ENCODE measurements around the gene MUC5B. TPM values are rescaled to one million over a fixed set of nuclear protein-coding genes. Genes with fewer than 3 reads are reported as not detected.
A peak's percentile ranks its signal among the peaks of the same experiment; 100 is the strongest.

MUC5B gene
- polyA plus RNA-seq, 5 donors = 0.04 to 0.54 (median 0.37) TPM

DNA sequence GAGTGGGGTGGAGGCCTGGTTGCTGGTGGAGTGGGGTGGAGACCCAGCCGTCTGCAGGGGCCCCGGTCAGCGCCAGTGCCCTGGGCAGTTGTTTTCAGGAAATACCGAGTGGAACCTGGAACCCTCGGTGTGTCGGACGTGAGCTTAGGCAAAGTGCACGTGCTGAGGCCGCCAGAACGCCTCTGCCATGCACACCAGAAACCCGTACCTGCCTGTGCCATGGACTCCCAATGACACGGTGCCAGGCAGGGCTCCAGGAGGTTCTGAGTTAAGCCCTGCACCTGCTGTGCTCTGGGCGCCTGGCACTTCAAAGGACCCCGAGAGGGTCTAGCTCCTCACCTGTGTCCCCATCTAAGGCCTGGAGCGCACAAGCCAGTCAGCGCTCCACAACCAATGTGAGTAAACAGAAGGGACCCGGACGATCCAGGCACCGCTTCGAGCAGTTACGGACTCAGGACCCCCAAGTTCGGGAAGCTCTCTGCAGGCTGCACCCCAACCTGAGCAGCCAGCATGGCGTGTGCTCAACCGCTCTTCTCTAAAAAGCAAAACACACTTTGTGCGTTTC lies 74.2 kb downstream of the MUC5B start:
- no peak for DNase-seq

DNA sequence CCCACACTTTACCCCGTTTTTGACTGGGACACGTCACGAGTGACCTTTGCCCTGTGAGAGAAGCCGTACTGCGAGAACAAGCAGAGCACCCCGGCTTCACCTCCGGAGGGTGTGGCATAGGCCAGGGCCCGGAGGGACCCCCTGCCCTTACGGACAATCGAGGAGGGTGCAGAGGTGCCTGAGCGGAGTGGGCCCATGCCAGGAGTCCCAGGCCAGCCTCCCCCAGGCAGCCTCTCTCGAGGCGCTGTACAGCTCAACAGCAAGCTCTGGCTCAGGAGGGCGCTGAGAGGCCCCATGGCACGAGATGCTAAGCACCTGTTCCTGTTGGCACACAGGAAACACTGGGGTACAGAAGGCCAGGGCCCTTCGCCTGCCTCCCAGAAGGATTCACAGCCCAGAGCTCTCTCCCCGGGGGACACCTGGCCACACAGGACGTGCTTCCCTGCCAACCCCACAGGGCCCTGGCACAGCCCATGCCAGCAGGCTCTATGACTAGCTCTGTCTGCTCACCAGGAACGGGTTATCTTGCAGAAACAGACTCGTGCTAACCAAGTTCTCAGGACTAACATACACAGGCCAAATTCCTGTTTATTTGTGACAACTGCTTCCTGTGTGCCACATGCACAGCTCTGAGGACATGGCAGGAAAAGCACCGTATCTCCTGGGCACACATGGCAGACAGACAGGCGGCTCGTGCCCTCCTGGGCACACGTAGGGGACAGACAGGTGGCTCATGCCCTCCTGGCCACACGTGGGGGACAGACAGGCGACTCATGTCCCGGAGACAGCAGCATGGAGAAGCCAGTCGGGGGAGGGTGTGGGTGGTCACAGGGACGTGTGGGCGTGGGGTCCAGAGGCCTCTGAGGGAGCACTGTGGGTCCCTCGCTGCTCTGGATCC lies 75.0 kb downstream of the MUC5B start:
- DNase-seq = no peak

DNA sequence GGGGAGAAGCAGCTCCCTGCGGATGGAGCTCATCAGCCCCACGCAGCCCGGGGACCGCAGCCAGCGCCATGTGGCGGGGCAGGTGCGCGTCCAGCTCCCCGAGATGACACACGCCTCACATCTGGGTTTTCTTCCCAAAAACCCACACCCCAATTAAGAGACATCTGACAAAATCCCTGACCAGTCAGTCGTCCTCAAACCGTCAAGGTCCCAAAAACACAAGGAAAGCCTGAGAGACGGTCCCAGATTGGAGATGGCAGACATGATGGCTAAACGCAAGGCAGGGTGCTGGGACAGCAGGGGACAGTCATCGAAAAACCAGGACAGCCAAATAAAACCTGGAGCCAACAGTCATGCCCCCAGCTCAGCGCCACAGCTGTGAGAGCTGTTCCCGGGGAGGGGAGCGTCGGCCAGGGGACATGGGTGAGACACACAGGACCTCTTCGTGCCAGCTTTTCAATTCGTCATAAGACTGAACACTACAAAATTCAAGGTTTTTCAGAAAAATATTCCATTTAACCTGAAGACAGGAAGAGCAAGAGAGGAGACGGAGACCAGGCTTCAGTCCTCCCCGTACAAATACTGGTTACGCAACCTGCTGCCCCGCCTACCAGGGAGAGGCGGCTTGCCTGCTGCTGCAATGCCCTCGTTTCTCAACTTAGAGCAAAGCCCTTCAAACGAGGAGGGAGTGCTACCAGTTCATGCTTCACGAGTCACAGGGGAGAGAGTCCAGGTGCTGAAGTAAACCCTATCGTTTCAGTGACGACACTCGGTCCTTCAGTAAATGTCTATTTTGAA lies 76.0 kb downstream of the MUC5B start:
- peak; percentile 65 to 75 for DNase-seq

DNA sequence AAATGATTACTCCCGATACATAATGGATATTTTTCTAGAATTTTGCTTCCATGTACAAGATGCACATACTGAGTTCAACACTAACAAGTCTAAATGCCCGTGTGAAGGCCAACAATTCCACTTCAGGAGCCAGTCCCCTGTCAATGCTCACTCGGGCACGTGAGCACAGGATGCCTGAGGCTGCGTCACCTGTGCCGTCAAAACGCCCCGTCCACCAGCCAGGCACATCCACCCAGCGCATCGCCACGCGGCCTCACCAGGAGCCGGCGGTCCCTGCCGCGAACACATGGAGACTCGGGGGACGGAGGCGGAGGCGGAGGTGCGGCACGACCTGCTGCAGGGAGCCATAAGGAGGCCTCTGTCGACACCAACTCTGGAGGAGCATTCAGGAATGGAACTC lies 76.8 kb downstream of the MUC5B start:
- DNase-seq = no peak

DNA sequence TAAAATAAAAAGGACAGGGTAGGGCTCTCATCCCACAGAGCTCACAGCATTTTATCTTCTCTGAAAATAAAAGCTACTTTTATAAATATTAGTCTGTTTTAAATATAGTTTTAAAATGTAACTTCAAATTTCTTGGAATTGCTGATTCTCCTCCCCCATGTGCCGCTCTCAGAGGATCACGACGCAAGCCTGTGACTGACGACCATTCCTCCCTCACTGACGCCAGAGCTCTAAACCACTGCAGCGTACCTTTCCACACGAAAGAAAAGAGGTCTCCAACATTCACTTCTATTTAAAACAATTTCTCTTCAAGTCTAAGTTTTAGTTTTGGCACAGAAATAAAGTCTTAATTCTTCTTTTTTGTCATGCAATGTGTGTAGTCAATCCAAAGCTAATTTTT lies 77.3 kb downstream of the MUC5B start:
- no peak for DNase-seq

DNA sequence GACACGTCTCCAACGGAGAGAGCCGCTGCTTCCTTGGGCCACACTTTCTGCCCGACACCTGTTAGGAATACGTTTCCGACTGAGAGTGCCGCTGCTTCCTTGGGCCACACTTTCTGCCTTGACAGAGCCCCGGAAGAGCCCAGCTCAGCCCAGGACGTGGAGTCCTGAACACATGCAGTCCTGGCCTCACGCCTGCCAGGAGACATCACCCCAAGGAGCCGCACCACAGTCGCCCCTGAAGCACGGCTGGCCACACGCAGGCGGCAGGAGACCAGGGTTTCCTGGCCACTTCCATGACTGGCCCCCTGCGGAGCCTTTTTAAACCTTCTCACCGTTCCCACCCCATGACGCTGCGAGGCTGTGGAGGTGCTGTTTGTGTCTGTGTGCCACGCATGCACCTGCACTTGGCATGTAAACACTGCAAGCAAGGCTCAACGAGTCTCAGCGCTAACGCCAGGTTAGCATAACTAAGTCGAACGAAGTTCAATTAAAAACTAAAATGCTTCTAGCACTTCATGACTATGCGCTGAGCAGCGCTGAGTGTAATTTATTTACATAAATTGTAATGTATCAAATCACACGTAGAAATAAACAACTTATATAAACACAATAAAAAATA lies 77.8 kb downstream of the MUC5B start:
- DNase-seq = no peak

DNA sequence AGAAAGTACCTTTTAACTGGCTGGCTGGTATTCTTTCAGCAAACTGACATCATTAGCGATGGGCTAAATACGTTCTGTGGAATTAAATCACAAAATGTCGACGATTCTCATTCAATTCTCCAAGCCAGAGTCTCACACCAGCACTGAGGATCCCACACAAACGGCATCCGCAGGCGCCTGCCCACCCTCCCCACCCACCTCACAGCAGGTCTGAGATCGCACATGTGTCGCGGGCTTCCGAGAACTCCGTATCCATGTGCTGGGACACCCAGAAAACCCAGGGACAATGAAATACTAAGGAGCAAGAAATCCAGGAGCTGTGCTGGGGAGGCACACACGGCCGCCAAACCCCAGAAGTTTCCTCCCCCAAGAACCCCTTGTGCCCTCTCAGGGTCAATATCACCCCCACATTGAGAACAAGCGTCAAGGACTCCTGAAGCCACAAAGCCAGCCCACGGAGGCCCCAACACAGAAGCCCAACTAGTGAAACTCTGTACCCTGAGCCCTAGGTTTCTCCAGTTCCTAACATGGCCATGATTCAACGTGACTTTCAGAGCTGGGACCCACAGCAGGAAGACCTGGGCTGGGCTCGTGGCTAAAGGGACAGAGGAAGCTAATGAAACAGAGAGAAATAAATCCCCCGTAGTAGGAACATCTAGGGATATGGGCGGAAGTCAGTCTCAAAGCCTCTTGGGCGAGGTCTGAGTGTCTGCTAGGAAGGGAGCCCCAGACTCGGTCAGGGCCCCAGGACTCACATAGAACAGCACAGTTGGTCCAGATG lies 78.5 kb downstream of the MUC5B start:
- no peak for DNase-seq

DNA sequence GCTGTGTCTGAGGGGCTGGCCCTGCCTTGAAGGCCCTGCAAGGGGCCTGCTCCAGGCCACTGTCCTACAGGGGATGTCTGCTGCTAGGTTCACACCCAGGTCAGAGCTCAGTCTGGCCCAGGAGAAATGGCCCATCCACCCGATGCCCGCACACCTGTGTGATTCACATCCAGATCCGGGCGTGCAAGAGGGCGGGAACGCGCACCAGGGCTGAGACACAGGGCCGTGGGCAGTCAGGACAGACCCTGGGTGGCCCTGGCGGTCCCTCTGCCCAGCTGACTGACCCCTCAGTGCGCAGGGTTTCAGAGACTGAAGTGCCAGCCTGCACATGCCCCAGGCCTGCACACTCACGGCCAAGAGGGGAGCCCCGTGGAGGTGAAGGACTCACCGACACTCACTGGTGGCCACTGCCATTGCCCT lies 79.2 kb downstream of the MUC5B start:
- no peak for DNase-seq

DNA sequence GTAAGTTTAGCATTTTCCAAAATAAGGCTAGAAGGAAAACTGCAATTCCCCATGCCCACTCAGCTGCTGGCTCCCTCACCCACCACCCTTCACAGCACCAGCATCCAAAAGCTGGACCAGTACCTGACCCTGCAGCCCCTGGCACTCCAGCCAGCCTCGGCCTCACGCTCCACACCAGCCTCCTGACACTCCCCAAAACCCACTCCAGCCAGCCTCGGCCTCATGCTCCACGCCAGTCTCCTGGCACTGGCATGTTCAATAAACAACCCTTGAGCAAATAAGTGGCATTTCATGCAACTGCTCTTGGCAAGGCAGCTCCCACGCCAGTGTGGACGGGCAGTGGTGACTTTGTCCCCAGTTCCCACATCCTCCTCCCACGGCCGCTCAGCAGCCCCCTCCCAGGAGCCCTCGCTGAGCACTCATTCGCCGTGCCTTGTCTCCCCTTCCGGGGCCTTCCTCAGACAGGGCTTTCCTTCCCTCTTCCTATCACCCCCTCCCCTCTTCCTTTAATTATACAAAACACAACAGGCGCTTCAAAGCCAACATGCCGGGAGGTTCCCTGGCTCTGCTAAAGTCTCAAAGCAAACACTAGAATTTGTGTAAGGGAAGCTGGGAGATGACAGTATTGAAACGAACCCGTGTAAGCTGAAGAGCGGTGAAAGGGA lies 79.7 kb downstream of the MUC5B start:
- no peak for DNase-seq

DNA sequence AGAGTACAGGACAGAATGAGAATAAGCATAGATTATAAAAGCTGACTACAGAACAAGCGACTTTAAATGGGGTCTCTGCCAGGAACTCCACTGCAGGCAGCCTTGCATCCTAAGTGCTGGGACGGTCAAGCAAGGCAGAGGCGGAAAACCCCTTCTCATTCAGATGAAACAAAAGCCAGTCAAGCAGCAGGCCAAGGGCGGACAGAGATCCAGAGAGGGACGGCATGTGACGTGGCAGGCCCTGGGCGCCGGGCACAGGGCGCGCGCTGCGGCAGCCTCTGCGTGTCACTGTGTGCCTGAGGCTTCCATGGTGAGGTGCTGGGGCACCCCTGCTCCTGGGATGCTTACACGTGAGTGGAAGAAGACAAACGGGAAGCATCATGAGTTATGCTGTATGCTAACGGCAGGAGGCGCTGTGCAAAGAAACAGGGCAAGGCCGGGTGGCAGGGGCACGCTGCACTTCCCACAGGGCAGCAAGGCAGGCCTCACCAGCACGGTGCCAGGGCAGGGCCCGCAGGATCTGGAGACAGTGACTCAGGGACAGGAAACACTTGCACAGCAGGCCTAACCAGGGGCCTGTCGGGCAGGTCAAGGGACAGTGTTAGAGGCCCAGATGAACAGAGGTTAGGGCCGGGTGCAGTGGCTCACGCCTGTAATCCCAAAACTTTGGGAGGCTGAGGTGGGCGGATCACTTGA lies 80.4 kb downstream of the MUC5B start:
- DNase-seq = no peak

DNA sequence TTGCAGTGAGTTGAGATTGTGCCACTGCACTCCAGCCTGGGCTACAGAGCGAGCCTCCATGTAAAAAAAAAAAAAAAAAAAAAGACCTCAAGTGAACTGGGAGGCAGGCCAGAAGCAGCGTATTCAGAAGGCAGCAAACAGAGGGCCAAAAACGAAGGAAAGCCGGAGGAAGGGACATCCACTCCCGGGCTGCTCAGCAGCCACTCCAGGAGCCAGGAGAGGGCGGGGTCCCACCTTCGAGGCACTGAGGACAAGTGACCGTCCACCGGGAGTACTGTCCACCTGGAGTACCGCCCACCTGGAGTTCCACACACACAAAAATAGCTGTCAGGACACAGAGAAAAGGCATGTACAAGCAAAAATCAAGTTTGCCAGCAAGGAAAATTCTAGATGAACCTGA lies 81.1 kb downstream of the MUC5B start:
- DNase-seq = peak; percentile 32 to 42

DNA sequence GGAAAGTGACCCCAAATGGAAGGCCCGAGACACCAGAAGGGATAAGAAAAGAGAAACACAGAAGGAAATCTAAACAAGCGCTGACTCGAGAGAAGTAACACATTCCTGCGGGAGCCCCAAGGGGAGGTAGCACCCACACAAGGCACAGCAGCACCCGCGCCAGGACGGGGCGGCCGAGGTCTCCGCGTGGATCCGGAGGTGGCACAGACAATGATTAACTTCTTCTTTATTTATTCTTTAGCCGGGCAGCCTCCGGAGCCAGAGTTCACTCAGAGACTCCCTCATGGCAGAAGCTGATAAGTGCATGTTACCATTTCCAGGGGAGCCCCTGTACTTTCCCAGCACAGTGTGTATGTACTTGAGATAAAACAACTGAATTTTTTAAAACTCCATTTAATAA lies 81.5 kb downstream of the MUC5B start:
- peak; percentile 12 to 23 for DNase-seq

DNA sequence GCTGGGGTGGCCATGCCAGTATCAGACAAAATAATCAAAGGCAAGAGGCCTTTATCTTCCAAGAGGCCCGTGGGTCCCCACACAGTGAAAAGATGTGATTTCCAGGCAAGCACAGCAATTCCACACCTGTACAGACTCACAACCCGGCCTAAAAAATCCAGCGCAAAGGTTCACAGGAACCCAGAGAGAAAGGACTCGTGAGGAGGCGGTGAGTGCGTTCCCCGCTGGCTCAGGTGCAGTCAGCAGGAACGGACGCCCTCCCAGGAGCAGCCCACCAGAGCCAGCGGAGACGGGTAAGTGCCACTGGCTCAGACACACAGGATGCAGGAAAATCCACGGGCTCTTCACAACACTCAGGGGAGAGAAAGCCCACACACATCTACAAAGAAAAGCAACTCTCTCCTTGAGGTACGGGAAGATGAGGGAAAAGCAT lies 82.2 kb downstream of the MUC5B start:
- no peak for DNase-seq

DNA sequence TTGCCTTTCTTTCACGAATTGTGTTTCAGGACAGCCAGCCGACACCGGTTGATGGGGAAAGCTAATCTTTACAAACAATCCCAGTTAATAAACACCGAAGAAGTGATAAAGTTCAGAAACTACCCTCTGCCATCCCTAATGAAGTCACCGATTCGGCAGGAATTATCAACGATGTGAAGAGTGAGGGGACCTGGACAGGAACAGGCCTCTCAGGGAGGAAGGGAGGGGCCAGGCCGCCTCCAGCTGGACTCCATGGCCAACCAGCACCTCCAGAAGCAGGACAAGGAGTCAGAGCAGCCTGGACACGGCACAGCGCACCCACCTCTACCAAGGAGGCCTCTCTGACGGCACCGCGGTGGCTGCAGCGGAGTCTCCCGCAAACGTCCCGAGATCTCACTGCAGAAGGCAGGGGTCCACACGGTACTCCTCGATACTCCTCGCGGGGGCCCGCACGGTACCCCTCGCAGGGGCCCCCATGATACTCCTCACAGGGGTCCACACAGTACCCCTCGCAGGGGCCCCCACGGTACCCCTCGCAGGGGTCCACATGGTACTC lies 82.7 kb downstream of the MUC5B start:
- no peak for DNase-seq

DNA sequence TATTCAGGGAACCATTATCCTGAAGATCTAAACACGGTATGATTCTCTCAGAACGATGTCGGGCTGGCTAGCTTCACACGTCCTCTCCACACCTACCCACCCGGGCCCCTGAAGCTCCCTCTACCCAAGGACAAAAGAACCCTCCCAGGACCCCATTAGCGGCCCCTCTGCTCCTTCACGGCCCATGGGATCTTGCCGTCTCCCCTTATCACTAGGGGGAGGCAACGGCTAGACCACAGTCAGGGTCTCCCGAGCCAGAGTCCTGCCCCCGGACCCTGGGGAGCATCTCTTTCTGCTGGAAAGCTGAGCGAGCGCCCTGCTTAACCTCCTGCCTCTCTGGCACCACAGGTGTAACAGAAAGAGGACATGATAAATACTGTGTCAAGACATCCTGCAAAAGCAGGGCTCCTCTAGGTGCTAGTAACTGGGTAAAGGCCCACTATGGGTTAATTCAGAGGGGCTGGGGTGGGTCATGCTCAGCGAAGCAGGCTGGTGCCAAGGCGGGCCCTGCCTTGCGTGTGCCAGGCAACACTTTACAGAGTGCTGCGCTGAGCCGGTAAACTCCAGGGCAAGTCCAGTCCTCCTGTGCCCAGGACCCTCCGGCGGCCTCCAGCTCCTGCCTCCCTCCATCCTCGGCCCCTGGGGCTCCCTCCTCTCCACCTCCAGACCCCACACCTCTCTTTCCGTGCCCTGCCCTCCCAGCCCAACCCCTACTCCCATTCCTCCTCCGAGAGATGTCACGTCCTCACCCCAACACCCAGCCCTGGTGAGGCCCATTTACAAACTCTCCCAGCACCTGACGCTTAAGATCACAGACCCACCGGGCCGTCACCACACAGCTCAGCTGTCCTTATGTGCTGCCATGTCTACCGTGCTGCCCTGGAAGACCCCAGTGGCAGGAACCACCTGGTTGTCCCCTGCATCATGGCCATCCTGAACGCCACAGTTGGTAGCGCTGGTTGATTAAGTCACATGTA lies 83.6 kb downstream of the MUC5B start:
- no peak for DNase-seq

DNA sequence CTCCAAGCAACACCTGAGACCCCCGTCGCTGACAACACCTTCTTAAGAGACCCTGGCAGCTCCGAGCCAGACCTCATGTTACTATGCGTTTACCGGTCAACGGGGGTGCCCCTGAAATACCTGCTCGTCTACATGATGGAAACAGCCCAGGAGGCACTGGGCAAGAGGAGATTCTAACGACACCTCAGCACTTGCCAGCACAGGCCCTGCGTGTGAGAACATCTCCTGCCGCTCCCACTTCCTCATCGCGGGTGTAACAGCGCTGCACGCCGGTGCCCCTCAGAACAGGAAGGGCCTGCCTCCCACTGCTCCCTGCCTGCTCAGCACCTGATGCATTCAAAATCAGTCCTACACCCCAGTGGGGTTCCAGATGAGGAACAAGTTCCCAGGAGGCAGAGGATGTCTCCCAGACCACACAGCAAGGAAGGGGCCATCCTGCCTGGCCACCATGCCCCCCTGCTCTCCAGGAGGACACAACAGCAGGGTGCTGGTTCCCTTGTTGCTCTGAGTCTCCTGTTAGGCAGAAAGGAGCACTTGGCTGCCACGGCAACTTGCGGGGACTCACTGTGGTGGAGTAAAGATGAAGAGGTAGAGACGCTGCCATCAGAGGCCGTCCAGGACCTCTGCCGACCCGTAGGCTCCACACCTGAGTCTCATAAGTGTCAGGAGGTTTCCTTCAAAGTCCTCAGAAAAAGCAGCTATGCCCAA lies 84.5 kb downstream of the MUC5B start:
- DNase-seq = no peak

DNA sequence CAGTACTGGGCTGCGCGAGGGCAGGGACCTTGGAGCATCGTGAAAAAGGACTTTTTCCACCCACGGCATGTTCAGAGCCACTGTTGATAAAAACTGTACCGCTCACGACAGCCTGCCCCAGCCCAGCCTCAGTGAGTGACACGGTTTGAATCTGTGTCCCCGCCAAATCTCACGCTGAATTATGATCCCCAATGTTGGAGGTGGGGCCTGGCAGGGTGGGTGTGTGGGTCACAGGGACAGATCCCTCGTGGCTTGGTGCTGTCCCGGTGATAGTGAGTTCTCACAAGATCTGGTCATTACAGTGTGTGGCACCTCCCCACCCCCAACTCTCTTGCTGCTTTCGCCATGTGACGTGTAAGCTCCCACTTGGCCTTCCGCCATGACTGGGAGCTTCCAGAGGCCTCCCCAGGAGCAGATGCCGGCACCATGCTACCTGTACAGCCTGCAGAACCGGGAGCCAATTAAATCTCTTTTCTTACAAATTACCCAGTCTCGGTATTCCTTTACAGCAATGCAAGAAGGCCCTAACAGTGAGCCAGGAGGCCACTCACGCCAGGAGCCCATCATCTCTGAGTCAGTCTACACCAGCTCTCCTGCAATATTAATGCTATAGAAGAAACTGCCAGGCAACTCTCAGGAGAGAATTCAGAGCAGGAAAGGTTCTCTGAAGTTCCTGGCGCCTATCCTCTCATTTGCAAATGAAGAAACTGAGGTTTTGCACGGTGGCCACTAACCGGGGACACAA lies 85.3 kb downstream of the MUC5B start:
- DNase-seq = no peak
